K562 (cell line): ENCODE measurements around the gene CSDE1. TPM values are rescaled to one million over a fixed set of nuclear protein-coding genes. Genes with fewer than 3 reads are reported as not detected.

Experiments
- ATAC-seq: fragments of 200-7000 bp; cut with Tn5 transposase; 3 replicates; pipeline ENCODE4 v1.9.1; 2020; ENCODE audit warnings: moderate library complexity
- BruUV-seq: library from RNA; stranded (reverse); fragments of 400-500 nt; replicated peaks from 2 replicates; lab custom pipeline; 2021; lab: Mats Ljungman, UMichigan
- CTCF ChIA-PET: fragments of 300-600 bp; formaldehyde crosslinking; extraction: SDS; loops from one replicate; lab custom pipeline; 2021; ENCODE audit warnings: low intra/inter-chr PET ratio; lab: Yijun Ruan, JAX
- POLR2A ChIA-PET: fragments of 300-600, 350-650 bp; sonication (Branson Sonifier 250); formaldehyde crosslinking; extraction: SDS; loops from one replicate; lab custom pipeline; 2021; ENCODE audit warnings: antibody characterized with exemption, inconsistent platforms; lab: Yijun Ruan, JAX
- DNase-seq, 4 experiments: peaks; one replicate each; pipeline versions ENCODE4 v3.0.0 to v3.0.0-alpha.2; 2011 to 2018; ENCODE audit warnings: low spot score in 3 of 4, mixed read lengths in 3 of 4; ENCODE audit errors: extremely low read depth in 1 of 4
- FAIRE-seq: peaks from 2 replicates; lab custom pipeline; 2011; peaks lifted over from hg19 to GRCh38; lab: Jason Lieb, UNC
- H2AFZ ChIP-seq: 2 replicates; pipeline ENCODE4 v1.6.0; 2011; ENCODE audit warnings: low read depth, low read length, control low read depth, inconsistent platforms
- H3K27ac ChIP-seq: fragments of 200-600 bp; 3 replicates; pipeline ENCODE4 v1.8.0; 2011; ENCODE audit warnings: low read depth, mild to moderate bottlenecking, control low read depth, inconsistent platforms, low read length, moderate library complexity, mixed read lengths; ENCODE audit errors: extremely low read depth
- H3K27me3 ChIP-seq, 2 experiments: fragments of 300-600 bp in 1 of 2; 2 replicates in 1 of 2; 3 replicates in 1 of 2; pipeline versions ENCODE4 v1.6.0 to v1.8.0; 2011; ENCODE audit warnings: inconsistent platforms in 2 of 2, low read length in 2 of 2, mild to moderate bottlenecking in 1 of 2, mixed read lengths in 1 of 2, moderate library complexity in 1 of 2; ENCODE audit not compliant: control insufficient read depth in 2 of 2, insufficient read depth in 2 of 2
- H3K36me3 ChIP-seq: fragments of 300-600 bp; 3 replicates; pipeline ENCODE4 v1.8.0; 2011; ENCODE audit warnings: mild to moderate bottlenecking, low read length, inconsistent platforms; ENCODE audit not compliant: control insufficient read depth, insufficient read depth
- H3K4me1 ChIP-seq, 2 experiments: fragments of 200-600 bp in 1 of 2; replicated peaks in 1 of 2; 2 replicates in 1 of 2; 3 replicates in 1 of 2; pipeline versions ENCODE4 v1.5.1 to v1.8.0; 2011; ENCODE audit warnings: inconsistent platforms in 2 of 2, low read length in 2 of 2, mild to moderate bottlenecking in 1 of 2, mixed read lengths in 1 of 2, moderate library complexity in 1 of 2; ENCODE audit not compliant: control insufficient read depth in 2 of 2, insufficient read depth in 2 of 2
- H3K4me2 ChIP-seq: 2 replicates; pipeline ENCODE4 v1.6.1; 2011; ENCODE audit warnings: low read length, control low read depth, inconsistent platforms, mixed read lengths; ENCODE audit not compliant: insufficient read depth
- H3K4me3 ChIP-seq: fragments of 200-600 bp; sonication (generic), shearing (Covaris generic); 2 replicates; pipeline ENCODE4 v1.5.1; 2016; ENCODE audit warnings: control low read depth, inconsistent platforms
- H3K79me2 ChIP-seq: fragments of 200-600 bp; 3 replicates; pipeline ENCODE4 v1.8.0; 2011; ENCODE audit warnings: low read length, inconsistent platforms; ENCODE audit not compliant: control insufficient read depth, insufficient read depth
- H3K9ac ChIP-seq, 2 experiments: 2 replicates each; pipeline versions ENCODE4 v1.6.0 to v1.6.1; 2011; ENCODE audit warnings: low read depth in 2 of 2, low read length in 2 of 2, control low read depth in 1 of 2, inconsistent platforms in 1 of 2, mild to moderate bottlenecking in 1 of 2, mixed read lengths in 1 of 2; ENCODE audit not compliant: insufficient read depth in 1 of 2
- H3K9me1 ChIP-seq: one replicate; pipeline ENCODE4 v1.6.0; 2011; ENCODE audit warnings: inconsistent platforms, mild to moderate bottlenecking, low read length, moderate library complexity; ENCODE audit not compliant: control insufficient read depth, insufficient read depth
- H3K9me3 ChIP-seq: replicated peaks from 2 replicates; pipeline ENCODE4 v1.5.1; 2011; ENCODE audit warnings: low read depth, low read length, inconsistent platforms; ENCODE audit not compliant: control insufficient read depth, insufficient read depth
- H4K20me1 ChIP-seq: replicated peaks from 2 replicates; pipeline ENCODE4 v1.6.1; 2011; ENCODE audit warnings: low read length, inconsistent platforms, mixed read lengths; ENCODE audit not compliant: control insufficient read depth, insufficient read depth
- FOXJ2 ChIP-seq: fragments of 200-800 bp; sonication (Bioruptor generic); IDR thresholded peaks from 2 replicates; pipeline ENCODE4 v1.6.1; 2016; ENCODE audit warnings: missing genetic modification characterization, missing compliant biosample characterization
- ZNF143 ChIP-seq: sonication (generic); formaldehyde crosslinking; IDR thresholded peaks from 2 replicates; pipeline ENCODE4 v1.9.0; 2022; ENCODE audit warnings: mild to moderate bottlenecking, missing genetic modification reagents
- ZNF639 ChIP-seq, 2 experiments: fragments of 200-800 bp in 1 of 2; sonication (Bioruptor generic) in 1 of 2; sonication (generic) in 1 of 2; formaldehyde crosslinking in 1 of 2; IDR thresholded peaks in 1 of 2; conservative IDR thresholded peaks in 1 of 2; 2 replicates each; pipeline versions ENCODE4 v1.5.0 to v1.6.1; 2016 to 2020; ENCODE audit warnings: missing compliant biosample characterization in 1 of 2, missing genetic modification characterization in 1 of 2, missing genetic modification reagents in 1 of 2
- ZNF79 ChIP-seq: fragments of 250-450 bp; sonication (Bioruptor Pico); IDR thresholded peaks from 2 replicates; pipeline ENCODE4 v1.4.0; 2020; ENCODE audit warnings: low read depth, mild to moderate bottlenecking, moderate library complexity
- WGBS: fragments of 100-300 bp; shearing (Covaris generic); methylation state at CpG from one replicate; pipeline ENCODE4 v1.1.6; 2016; ENCODE audit warnings: low coverage, mixed read lengths; ENCODE audit not compliant: insufficient coverage; ENCODE audit errors: missing lambda C conversion rate; 5-methylcytosine and 5-hydroxymethylcytosine counted together
- in situ Hi-C: fragments of 300-500 bp; cut with MboI; formaldehyde crosslinking; loops from 4 replicates; pipeline ENCODE4 v1.15.0; 2018; ENCODE audit warnings: inconsistent platforms, mixed read lengths
- intact Hi-C: fragments of 100-400 bp; cut with micrococcal nuclease; formaldehyde crosslinking; loops from 2 replicates; pipeline ENCODE4 v1.14.2; 2022
- polyA plus RNA-seq, 8 experiments: library from polyadenylated mRNA; depleted of rRNA in 4 of 8; stranded (reverse) in 5 of 8; unstranded in 3 of 8; fragments of >200 nt; fragmentation: Nextera tagmentation in 2 of 8; fragmentation: Illumina TruSeq in 1 of 8; extraction: Ambion mirVana in 2 of 8; extraction: Trizol in 1 of 8; gene quantifications; 2 replicates each; pipeline versions ENCODE4 v1.2.1 to v1.2.3, GENCODE V29; 2011 to 2014; ENCODE audit warnings: inconsistent platforms in 1 of 8, missing spikeins in 1 of 8
- total RNA-seq, 7 experiments: library from RNA; depleted of rRNA in 6 of 7; stranded (reverse); fragments of >200 nt in 6 of 7; fragmentation: Illumina TruSeq in 2 of 7; extraction: Trizol in 2 of 7; gene quantifications; 2 replicates each; pipeline versions ENCODE4 v1.2.1 to v1.2.3, GENCODE V29; 2011 to 2021; ENCODE audit warnings: low replicate concordance in 1 of 7
- TF ChIP-seq, protein P1 (sequence below), 3 experiments: fragments of 200-800 bp in 1 of 3; fragments of 250-450 bp in 1 of 3; fragments of 450-650 bp in 1 of 3; sonication (Bioruptor Pico) in 1 of 3; sonication (Bioruptor generic) in 1 of 3; formaldehyde crosslinking in 1 of 3; IDR thresholded peaks; 2 replicates each; pipeline versions ENCODE4 v1.6.1 to v1.8.0; 2016 to 2022; ENCODE audit warnings: mild to moderate bottlenecking in 2 of 3, missing genetic modification characterization in 2 of 3, missing compliant biosample characterization in 1 of 3, moderate library complexity in 1 of 3

Gene CSDE1
- total and polyA plus RNA-seq, 9 of the 15 experiments (the other 6 are each of a cell fraction or from before 2014, with no cell fraction given), result 174 to 538 (median 403) TPM

DNA sequence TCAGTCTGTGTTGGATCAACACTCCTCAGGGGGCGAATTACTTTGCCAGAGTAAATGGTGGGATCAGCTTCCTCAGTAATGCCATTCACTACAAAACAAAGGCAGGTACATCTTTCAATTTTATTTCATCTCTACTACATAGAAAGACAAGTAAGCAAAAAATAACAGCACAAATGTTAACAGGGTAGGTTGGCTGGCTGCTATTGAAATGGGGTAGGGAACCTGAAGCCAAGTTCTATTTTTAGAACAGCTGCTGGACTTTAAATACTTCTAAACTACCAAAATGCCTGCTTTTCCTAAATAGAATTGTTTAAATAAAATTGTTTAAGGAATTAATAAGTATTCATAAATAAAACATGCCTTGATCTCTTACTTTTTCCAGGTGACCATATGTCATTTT is 33.9 kb downstream of the CSDE1 start:
- Histone ChIP-seq H3K4me2 (no peak overlapping the region), H3K4me1 (no peaks in the 10 kb centered on the region), H3K27ac (no peak overlapping the region), H3K79me2 (no peaks in the 10 kb centered on the region), H4K20me1 (no peaks in the 10 kb centered on the region), H3K9ac (no peak overlapping the region), H3K27me3 (no peaks in the 10 kb centered on the region), H3K9me1 (no peaks in the 10 kb centered on the region), H2AFZ (no peak overlapping the region), H3K4me3 (no peak overlapping the region), H3K9me3 (no peaks in the 10 kb centered on the region)
- DNase-seq (no peak), ATAC-seq (no peak)
- ChIA-PET CTCF (no interaction called here), POLR2A (interaction anchor here (0.8 to 1.2 kb wide), 3 partner anchors 8 to 21 kb away, joined by 3 read pairs; no protein-coding TSS in a partner anchor)
- in situ Hi-C loops, result no loop called here
- BruUV-seq, result no TSS peak
- 95% methylated on average over 1 of the region's 1 CpG for WGBS
- TF ChIP-seq, protein P1, sequence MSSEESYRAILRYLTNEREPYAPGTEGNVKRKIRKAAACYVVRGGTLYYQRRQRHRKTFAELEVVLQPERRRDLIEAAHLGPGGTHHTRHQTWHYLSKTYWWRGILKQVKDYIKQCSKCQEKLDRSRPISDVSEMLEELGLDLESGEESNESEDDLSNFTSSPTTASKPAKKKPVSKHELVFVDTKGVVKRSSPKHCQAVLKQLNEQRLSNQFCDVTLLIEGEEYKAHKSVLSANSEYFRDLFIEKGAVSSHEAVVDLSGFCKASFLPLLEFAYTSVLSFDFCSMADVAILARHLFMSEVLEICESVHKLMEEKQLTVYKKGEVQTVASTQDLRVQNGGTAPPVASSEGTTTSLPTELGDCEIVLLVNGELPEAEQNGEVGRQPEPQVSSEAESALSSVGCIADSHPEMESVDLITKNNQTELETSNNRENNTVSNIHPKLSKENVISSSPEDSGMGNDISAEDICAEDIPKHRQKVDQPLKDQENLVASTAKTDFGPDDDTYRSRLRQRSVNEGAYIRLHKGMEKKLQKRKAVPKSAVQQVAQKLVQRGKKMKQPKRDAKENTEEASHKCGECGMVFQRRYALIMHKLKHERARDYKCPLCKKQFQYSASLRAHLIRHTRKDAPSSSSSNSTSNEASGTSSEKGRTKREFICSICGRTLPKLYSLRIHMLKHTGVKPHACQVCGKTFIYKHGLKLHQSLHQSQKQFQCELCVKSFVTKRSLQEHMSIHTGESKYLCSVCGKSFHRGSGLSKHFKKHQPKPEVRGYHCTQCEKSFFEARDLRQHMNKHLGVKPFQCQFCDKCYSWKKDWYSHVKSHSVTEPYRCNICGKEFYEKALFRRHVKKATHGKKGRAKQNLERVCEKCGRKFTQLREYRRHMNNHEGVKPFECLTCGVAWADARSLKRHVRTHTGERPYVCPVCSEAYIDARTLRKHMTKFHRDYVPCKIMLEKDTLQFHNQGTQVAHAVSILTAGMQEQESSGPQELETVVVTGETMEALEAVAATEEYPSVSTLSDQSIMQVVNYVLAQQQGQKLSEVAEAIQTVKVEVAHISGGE (CRISPR knock-in tag; IDR thresholded peaks at IDR 0.05), result 0 out of 6 replicates have a peak, but pooled peaks of 1 of the 3 experiments have one; percentile 9
- TF ChIP-seq ZNF639 (CRISPR knock-in tag; conservative IDR thresholded peaks at IDR 0.05 in 1 of 2, IDR thresholded peaks at IDR 0.05 in 1 of 2) (no peak), FOXJ2 (tag) (no peak), ZNF79 (CRISPR knock-in tag) (no peak), ZNF143 (CRISPR knock-in tag) (no peak)
- TF ChIP-seq, all 486 proteins: peak for 1
- H3K36me3 ChIP-seq, result peaks cover 99% of the 10 kb centered on the region
- no peak for FAIRE-seq
- intact Hi-C loops, result no loop called here
